ENCODE results near the gene KIRREL3.

DNA sequence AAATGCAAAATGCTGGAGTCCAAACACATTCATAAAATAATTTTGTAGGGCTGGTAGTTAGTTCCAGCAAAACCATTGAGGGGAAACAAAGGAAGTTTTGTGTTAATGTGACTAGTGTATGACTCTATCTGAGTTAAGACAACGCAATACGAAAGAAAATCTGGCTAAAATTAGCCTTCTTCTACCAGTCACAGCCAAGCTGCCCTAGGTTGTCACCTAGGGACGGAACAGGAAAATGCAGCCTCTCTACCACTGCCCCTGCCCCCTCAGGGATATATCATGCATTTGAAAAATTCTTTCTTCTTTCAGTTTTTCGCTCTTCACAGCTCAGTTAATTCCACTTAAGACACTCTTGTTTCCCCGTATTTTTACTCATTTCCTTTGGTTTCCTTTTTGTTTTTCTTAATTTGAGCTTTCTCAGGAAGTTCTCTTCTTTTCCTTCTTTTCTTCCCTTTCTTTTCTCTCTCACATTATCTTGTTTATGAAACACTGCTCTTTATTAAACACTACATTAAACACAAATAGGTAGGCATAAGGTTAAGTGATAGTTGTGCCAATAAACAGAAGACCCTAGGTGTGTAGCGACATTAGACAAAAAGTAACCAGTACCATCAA lies 30.6 kb downstream of the KIRREL3 start:
- TF ChIP-seq, protein P1, sequence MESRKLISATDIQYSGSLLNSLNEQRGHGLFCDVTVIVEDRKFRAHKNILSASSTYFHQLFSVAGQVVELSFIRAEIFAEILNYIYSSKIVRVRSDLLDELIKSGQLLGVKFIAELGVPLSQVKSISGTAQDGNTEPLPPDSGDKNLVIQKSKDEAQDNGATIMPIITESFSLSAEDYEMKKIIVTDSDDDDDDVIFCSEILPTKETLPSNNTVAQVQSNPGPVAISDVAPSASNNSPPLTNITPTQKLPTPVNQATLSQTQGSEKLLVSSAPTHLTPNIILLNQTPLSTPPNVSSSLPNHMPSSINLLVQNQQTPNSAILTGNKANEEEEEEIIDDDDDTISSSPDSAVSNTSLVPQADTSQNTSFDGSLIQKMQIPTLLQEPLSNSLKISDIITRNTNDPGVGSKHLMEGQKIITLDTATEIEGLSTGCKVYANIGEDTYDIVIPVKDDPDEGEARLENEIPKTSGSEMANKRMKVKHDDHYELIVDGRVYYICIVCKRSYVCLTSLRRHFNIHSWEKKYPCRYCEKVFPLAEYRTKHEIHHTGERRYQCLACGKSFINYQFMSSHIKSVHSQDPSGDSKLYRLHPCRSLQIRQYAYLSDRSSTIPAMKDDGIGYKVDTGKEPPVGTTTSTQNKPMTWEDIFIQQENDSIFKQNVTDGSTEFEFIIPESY (CRISPR knock-in tag; IDR thresholded peaks at IDR 0.05): no peak
- TF ChIP-seq TFAM (CRISPR knock-in tag; conservative IDR thresholded peaks at IDR 0.05) (no peak), MAX (CRISPR knock-in tag; IDR thresholded peaks at IDR 0.05) (no peak), EZH2 (IDR thresholded peaks at IDR 0.05; ENCODE audit: borderline replicate concordance, low read depth, low read length) (no peak), MTA2 (IDR thresholded peaks at IDR 0.05; ENCODE audit: low read depth) (no peak), ZKSCAN1 (IDR thresholded peaks at IDR 0.05; ENCODE audit: low read depth, low read length) (no peak), KAT2B (IDR thresholded peaks at IDR 0.05; ENCODE audit: low read depth, low read length) (no peak), CREM (IDR thresholded peaks at IDR 0.05; ENCODE audit: low read depth) (no peak)
- TF ChIP-seq, protein P2, sequence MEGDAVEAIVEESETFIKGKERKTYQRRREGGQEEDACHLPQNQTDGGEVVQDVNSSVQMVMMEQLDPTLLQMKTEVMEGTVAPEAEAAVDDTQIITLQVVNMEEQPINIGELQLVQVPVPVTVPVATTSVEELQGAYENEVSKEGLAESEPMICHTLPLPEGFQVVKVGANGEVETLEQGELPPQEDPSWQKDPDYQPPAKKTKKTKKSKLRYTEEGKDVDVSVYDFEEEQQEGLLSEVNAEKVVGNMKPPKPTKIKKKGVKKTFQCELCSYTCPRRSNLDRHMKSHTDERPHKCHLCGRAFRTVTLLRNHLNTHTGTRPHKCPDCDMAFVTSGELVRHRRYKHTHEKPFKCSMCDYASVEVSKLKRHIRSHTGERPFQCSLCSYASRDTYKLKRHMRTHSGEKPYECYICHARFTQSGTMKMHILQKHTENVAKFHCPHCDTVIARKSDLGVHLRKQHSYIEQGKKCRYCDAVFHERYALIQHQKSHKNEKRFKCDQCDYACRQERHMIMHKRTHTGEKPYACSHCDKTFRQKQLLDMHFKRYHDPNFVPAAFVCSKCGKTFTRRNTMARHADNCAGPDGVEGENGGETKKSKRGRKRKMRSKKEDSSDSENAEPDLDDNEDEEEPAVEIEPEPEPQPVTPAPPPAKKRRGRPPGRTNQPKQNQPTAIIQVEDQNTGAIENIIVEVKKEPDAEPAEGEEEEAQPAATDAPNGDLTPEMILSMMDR (IDR thresholded peaks at IDR 0.05 in 2 of 3, conservative IDR thresholded peaks at IDR 0.05 in 1 of 3; ENCODE audit: insufficient read depth in 2 of 3, low read depth in 1 of 3, low read length in 3 of 3): peak; percentile 14 to 42 (median 41); a peak in 3 of 6 replicates

Measured in K562 (cell line).